SK-N-SH (cell line): ENCODE measurements around the gene OLFM1.

ENCODE experiments used
- GATA2 ChIP-seq: sonication (generic); formaldehyde crosslinking; IDR thresholded peaks from 2 replicates; pipeline ENCODE4 v1.5.0; 2020; ENCODE audit warnings: mild to moderate bottlenecking, missing genetic modification reagents
- TAF1 ChIP-seq: IDR thresholded peaks from 2 replicates; pipeline ENCODE4 v1.6.1; 2012; ENCODE audit warnings: low read depth, mild to moderate bottlenecking, low read length, moderate library complexity, borderline replicate concordance
- TCF12 ChIP-seq: IDR thresholded peaks from 2 replicates; pipeline ENCODE4 v1.4.0; 2012
- TEAD4 ChIP-seq: IDR thresholded peaks from 2 replicates; pipeline ENCODE4 v1.4.0; 2012; ENCODE audit warnings: mild to moderate bottlenecking, borderline replicate concordance; ENCODE audit not compliant: insufficient read depth
- USF1 ChIP-seq: IDR thresholded peaks from 2 replicates; pipeline ENCODE4 v1.4.0; 2012; ENCODE audit warnings: low read depth, borderline replicate concordance
- TF ChIP-seq, protein P1 (sequence below): fragments of 150-350 bp; IDR thresholded peaks from 2 replicates; pipeline ENCODE4 v1.6.1; 2017; ENCODE audit warnings: antibody characterized with exemption, low read length, low read depth, borderline replicate concordance
- TF ChIP-seq, protein P2 (sequence below): fragments of 200-600 bp; sonication (generic); IDR thresholded peaks from 2 replicates; pipeline ENCODE4 v1.6.1; 2017; ENCODE audit warnings: antibody characterized with exemption, mild to moderate bottlenecking, moderate library complexity

DNA sequence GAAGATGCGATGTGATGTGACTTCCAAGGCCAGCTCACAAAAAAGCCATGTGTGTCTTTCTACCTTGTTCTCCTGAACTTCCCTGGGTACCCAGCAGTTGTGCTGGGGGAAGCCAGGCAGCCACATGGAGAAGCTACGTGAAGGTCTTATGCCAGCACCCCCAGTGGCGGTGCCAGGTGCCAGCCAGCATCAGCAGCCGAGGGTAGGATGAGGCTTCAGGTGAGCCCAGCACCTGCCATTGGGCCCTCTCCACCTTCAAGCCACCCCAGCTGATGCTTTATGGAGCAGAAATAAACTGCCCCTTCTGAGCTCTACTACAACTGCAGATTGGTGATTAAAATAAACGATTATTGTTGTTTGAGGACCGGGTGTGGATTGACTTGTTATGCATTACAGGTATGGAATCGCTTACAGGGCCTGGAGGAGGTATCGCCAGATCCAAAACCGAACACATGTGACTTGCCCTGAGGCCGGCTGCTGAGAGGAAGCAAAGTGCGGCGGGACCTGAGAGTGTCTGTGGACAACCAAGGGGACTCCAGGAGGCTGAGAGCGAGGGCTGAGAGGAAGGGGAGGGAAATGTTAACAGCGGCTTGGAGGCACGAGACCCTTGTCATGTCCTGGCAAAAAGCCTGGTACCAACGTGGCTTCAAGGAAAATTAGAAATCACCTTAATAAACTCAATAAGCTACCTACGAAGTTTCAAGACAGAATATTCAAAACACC is 36.0 kb upstream of the OLFM1 start:
- TF ChIP-seq TEAD4 = no peak
- TF ChIP-seq GATA2 = no peak
- no peak for TF ChIP-seq USF1
- TF ChIP-seq, protein P1, sequence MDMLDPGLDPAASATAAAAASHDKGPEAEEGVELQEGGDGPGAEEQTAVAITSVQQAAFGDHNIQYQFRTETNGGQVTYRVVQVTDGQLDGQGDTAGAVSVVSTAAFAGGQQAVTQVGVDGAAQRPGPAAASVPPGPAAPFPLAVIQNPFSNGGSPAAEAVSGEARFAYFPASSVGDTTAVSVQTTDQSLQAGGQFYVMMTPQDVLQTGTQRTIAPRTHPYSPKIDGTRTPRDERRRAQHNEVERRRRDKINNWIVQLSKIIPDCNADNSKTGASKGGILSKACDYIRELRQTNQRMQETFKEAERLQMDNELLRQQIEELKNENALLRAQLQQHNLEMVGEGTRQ = no peak
- no peak for TF ChIP-seq TAF1
- TF ChIP-seq, protein P2, sequence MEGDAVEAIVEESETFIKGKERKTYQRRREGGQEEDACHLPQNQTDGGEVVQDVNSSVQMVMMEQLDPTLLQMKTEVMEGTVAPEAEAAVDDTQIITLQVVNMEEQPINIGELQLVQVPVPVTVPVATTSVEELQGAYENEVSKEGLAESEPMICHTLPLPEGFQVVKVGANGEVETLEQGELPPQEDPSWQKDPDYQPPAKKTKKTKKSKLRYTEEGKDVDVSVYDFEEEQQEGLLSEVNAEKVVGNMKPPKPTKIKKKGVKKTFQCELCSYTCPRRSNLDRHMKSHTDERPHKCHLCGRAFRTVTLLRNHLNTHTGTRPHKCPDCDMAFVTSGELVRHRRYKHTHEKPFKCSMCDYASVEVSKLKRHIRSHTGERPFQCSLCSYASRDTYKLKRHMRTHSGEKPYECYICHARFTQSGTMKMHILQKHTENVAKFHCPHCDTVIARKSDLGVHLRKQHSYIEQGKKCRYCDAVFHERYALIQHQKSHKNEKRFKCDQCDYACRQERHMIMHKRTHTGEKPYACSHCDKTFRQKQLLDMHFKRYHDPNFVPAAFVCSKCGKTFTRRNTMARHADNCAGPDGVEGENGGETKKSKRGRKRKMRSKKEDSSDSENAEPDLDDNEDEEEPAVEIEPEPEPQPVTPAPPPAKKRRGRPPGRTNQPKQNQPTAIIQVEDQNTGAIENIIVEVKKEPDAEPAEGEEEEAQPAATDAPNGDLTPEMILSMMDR = no peak
- TF ChIP-seq TCF12 = no peak
